ENCODE results near the gene ALAS2. TPM values are rescaled to one million over a fixed set of nuclear protein-coding genes. Genes with fewer than 3 reads are reported as not detected.

The ALAS2 gene
- total and polyA plus RNA-seq, 2 experiments from 2014 or later = 0.23 TPM; not detected in 1

DNA sequence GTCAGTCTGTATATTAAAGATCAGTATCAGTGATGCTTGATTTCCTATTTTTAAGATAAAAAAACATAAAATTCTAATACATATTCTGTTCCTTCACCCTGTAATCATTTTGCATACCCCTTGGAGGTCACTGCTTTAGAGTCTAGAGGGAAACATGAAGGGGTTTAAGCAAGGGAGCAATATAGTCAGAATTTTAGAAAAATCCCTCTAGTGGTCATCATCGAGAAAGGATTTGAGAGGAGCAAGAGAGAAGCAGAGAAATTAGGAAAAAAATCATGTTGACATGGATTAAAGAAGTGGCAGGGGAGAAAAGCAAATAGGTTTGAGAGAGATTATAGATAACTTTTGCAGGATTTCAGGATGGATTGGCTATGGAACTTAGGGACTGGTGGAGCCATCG lies 19.5 kb downstream of the ALAS2 start:
- H3K79me2 ChIP-seq (replicated peaks; ENCODE audit: insufficient read depth) = no peaks in the 10 kb centered on the region
- no peaks in the 10 kb centered on the region for H3K4me1 ChIP-seq (ENCODE audit: insufficient read depth)
- no peak overlapping the region for H3K4me2 ChIP-seq
- Mint-ChIP-seq H3K27ac (no peak overlapping the region), H3K27me3 (ENCODE audit: insufficient read depth, low read depth, poor library complexity) (no peaks in the 10 kb centered on the region), H3K36me3 (ENCODE audit: low read depth) (peaks cover 8% of the 10 kb centered on the region), H3K4me3 (no peak overlapping the region), H3K4me1 (peaks cover 8% of the 10 kb centered on the region), H3K9me3 (no peaks in the 10 kb centered on the region)
- H2AFZ ChIP-seq = no peak overlapping the region
- TF ChIP-seq CREB1 (CRISPR knock-in tag; IDR thresholded peaks at IDR 0.05; ENCODE audit: low read depth) (no peak), NANOG (IDR thresholded peaks at IDR 0.05; ENCODE audit: borderline replicate concordance) (no peak), STAT1 (IDR thresholded peaks at IDR 0.05; ENCODE audit: unreplicated experiment) (no peak), ZNF462 (CRISPR knock-in tag; IDR thresholded peaks at IDR 0.05) (no peak), ZNF114 (CRISPR knock-in tag; IDR thresholded peaks at IDR 0.05) (no peak), REST (IDR thresholded peaks at IDR 0.05; ENCODE audit: unreplicated experiment) (no peak)
- TF ChIP-seq, protein P1, sequence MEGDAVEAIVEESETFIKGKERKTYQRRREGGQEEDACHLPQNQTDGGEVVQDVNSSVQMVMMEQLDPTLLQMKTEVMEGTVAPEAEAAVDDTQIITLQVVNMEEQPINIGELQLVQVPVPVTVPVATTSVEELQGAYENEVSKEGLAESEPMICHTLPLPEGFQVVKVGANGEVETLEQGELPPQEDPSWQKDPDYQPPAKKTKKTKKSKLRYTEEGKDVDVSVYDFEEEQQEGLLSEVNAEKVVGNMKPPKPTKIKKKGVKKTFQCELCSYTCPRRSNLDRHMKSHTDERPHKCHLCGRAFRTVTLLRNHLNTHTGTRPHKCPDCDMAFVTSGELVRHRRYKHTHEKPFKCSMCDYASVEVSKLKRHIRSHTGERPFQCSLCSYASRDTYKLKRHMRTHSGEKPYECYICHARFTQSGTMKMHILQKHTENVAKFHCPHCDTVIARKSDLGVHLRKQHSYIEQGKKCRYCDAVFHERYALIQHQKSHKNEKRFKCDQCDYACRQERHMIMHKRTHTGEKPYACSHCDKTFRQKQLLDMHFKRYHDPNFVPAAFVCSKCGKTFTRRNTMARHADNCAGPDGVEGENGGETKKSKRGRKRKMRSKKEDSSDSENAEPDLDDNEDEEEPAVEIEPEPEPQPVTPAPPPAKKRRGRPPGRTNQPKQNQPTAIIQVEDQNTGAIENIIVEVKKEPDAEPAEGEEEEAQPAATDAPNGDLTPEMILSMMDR (conservative IDR thresholded peaks at IDR 0.05; ENCODE audit: low read depth in 2 of 2) = peak in 1 of 2 experiments; percentile 41; a peak in 3 of 4 replicates
- ATAC-seq (no peak), DNase-seq (ENCODE audit: low spot score) (no peak)
- no peaks in the 10 kb centered on the region for H3K9me2 ChIP-seq (ENCODE audit: insufficient read depth)
- H3F3A ChIP-seq (replicated peaks; ENCODE audit: low read depth) = no peaks in the 10 kb centered on the region
- H4K20me1 ChIP-seq (replicated peaks; ENCODE audit: insufficient read depth) = no peaks in the 10 kb centered on the region
- H3K27ac ChIP-seq (ENCODE audit: low read depth) = no peak overlapping the region
- no peak overlapping the region for H3K4me3 ChIP-seq
- no peaks in the 10 kb centered on the region for H3K27me3 ChIP-seq (ENCODE audit: insufficient read depth)
- H3K36me3 ChIP-seq (ENCODE audit: insufficient read depth) = no peaks in the 10 kb centered on the region
